NAMALWA (cell line): Measurements from ENCODE around the gene SRGAP3.

Experiments used
- DNase-seq: peaks from one replicate; pipeline ENCODE4 v3.0.0-alpha.2; 2015; ENCODE audit warnings: low spot score

SRGAP3 gene

DNA sequence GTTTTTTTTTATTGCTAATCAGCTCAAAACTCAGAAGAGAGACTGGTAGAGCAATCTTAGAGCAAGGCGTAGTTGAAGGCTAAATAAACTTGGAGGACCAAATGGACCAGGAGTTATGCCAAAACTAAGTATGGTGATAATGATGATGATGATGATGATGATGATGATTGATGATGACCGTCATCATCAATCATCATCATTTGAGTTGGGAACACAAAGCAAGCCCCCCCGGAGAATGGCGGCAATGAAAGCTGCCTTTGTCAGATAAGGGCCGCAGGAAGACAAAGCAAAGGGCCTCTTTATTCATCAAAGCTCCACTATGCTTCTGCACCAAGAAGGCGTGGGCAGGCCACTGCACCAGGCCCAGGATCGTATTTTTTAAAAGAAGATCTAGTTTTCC lies 204.1 kb downstream of the SRGAP3 start:
- no peak for DNase-seq

DNA sequence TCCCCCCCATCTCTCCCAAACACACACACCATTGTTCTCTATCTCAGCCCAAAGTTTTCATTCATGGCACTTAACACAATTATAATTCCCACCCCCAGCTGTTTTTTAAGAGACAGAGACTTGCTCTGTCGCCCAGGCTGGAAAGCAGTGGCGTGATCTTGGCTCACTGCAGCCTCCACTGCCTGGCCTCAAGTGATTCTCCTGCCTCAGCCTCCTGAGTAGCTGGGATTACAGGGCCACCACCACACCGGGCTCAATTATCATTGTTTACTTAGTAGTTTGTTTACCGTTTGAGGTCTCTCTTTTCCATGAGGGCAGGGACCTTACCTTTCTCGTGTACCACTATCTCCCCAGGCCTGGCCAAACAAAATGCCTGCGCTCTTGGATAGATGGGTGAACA lies 206.4 kb downstream of the SRGAP3 start:
- no peak for DNase-seq

DNA sequence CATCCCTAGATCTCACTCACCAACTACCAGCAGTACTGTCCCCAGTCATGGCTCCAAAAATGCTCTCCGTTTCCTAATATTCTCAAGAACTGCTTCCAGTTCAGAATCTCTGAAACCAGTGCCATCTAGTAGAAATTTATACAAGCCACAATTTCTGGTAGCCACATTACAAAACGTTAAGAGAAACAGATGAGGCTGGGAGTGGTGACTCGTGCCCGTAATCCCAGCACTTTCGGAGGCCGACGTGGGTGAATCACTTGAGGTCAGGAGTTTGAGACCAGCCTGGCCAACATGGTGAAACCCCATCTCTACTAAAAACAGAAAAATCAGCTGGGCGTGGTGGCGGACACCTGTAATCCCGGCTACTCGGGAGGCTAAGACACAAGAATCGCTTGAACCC lies 207.8 kb downstream of the SRGAP3 start:
- no peak for DNase-seq

DNA sequence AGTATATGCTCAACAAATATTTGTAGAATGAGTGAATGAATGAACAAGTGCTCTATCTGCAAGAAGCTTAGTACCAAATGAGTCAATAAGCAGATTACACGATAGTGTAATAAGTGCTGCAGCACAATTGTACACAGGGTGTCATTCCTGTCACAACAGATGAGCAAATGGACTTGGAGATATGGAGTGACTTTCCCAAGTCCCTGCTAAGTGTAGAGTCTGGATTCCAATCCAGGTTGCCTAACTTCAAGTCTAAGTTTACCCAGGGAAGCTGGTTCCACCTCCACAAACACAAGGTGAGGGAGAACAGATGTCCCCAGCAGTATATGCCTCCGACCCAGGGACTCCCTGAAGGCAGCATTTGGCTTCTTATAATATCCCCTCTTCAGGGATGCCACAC lies 208.4 kb downstream of the SRGAP3 start:
- no peak for DNase-seq

DNA sequence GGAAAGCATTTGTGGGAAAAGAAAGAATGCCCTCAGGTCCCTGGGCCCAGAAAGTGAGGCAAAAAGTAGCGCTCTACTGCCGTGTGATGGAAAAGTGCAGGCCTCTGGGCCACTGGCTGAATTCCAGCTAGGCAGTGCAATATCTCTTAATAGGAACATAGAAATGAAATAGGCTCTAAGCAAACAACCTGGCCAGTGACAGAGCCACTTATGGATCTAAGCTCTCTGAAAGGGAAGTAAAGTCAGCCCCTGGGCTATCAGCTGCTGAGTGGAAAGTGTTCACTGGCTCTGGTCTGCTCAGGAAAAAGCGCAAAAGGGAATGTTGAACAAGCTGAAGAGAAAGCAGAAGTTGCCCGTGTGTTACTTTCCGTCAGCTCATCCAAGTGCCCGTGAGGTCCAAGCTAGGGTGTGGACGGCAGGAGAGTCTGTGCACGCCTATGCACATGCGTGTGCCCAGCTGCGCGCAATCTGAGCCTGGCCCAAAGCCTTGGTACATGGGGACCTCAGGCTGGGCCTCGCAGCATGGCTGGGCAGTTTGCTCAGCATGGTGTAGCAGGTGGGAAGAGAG lies 212.2 kb downstream of the SRGAP3 start:
- no peak for DNase-seq

- no peak for DNase-seq
Measured at GRCh38 chr3:9036404-9037131, 212.9 kb downstream of the SRGAP3 start.

DNA sequence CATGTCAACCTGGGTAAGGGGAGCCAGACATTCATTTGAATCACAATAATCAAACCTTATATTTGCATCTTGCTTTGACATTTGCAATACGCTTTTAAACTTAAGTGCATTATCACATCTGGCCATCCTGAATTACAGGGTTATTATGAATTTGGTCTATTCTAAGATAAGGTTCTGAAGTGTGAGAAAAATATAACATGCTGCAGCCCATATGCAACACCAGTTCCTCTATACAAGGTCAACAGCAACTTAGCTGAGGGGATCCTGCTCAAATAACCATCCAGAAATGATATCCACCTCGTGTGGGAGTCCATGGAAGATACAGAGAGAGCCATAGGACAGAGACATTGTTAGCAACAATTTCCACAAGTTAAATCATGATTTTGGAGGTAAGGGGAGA lies 213.5 kb downstream of the SRGAP3 start:
- DNase-seq = no peak

- no peak for DNase-seq
Measured at GRCh38 chr3:9035473-9035872, 214.0 kb downstream of the SRGAP3 start.

DNA sequence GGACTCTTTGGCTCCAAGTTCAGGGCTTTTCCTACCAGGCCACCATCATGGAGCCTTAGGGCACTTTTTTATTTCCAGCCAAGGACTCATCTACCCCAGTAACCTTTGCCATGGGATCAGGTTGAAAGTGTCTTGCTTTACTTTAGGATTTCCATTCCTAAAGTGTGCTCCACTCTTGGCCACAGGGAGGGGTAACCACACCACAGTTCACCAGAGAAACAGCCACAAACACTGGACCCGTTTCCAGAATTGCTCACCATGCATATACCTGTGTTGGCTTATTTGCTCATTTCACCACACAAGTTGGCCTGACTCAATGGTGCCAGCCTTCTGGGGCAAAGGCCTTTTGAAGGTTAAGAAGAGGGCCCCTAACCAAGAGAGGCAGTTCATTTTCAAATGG lies 215.6 kb downstream of the SRGAP3 start:
- DNase-seq = no peak

- DNase-seq = no peak
Measured at GRCh38 chr3:9032231-9032777, 217.1 kb downstream of the SRGAP3 start.

GRCh38 chr3:9030034-9030433 lies 219.4 kb downstream of the SRGAP3 start:
- DNase-seq = no peak

DNA sequence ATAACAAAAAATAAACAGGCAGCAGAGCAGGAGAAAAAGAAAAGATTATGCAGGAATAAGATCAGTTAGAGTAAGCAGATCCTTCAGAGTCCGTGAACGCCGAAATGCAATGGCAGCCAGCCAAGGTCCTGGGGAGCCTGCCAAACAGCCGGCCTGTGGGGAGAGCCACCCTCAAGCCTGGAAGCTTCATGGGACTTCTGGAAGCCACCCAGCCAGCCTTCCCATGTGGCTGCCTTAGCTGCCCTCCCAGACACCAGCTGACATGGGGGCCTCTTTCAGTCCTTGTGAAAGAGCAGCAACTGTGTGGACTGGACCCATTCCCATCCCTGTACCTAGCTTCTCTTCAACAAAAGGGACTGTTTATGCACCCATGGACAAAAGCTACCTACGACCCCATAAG lies 221.3 kb downstream of the SRGAP3 start:
- no peak for DNase-seq

GRCh38 chr3:9026320-9027045 lies 223.0 kb downstream of the SRGAP3 start:
- DNase-seq = no peak

DNA sequence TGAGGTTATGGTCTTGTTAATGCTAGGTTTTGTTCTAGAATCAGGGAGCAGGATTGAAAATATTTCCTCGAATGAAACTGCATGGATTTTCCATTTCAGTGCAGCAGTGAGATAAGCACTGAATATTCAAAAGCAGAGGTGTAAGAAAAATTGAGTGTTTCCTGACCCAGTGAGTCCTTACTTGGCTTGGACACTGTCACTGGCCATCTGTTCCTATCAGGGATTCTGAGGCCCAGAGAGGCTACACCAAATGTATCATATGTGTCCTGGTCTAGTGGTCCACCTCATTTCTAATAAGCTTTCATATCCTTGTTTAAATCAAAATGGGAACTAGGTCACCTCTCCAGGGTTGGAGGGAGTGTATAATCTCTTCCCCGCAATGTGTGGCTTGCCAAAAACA lies 225.1 kb downstream of the SRGAP3 start:
- no peak for DNase-seq

- DNase-seq = no peak
Measured at GRCh38 chr3:9023226-9023590, 226.2 kb downstream of the SRGAP3 start.

GRCh38 chr3:9022305-9023225 lies 226.9 kb downstream of the SRGAP3 start:
- DNase-seq = no peak

DNA sequence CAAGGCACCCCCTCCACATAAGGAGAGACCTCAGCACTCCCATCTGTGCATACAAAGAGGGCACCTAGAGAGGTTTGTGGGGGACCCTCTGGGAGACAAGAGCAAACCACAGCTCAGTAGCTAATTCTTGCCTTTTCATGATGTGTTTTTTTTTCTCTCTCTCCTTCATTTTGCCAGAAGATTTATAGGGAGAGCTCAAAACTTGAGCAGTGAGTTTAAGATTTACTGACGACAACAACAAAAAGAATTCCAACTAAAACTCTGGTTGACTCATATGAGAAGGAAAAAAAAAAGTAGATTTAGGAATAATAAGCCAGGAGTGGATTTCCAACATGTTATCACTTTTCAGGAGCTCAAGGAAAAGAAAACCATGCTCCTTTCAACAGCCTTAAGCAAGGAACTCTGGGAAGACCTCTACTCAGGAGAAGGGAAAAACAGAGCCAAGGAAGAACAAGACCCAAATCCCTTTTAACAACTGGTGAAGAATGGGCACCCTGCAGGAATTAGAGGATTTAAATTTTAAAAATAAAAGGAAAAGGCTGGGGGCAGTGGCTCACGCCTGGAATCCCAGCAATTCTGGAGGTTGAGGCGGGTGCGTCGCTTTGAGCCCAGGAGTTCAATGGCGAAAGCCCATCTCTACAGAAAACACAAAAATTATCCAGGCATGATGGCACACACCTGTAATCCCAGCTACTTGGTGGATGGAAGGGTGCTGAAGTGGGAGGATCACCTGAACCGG lies 228.0 kb downstream of the SRGAP3 start:
- DNase-seq = no peak

GRCh38 chr3:9020426-9020825 lies 229.0 kb downstream of the SRGAP3 start:
- no peak for DNase-seq

- no peak for DNase-seq
Measured at GRCh38 chr3:9019259-9019961, 230.0 kb downstream of the SRGAP3 start.

- no peak for DNase-seq
Measured at GRCh38 chr3:9015250-9015649, 234.2 kb downstream of the SRGAP3 start.
